Measurements from ENCODE around the gene LRRIQ4.
A peak's percentile ranks its signal among the peaks of the same experiment; 100 is the strongest.

LRRIQ4 gene

DNA sequence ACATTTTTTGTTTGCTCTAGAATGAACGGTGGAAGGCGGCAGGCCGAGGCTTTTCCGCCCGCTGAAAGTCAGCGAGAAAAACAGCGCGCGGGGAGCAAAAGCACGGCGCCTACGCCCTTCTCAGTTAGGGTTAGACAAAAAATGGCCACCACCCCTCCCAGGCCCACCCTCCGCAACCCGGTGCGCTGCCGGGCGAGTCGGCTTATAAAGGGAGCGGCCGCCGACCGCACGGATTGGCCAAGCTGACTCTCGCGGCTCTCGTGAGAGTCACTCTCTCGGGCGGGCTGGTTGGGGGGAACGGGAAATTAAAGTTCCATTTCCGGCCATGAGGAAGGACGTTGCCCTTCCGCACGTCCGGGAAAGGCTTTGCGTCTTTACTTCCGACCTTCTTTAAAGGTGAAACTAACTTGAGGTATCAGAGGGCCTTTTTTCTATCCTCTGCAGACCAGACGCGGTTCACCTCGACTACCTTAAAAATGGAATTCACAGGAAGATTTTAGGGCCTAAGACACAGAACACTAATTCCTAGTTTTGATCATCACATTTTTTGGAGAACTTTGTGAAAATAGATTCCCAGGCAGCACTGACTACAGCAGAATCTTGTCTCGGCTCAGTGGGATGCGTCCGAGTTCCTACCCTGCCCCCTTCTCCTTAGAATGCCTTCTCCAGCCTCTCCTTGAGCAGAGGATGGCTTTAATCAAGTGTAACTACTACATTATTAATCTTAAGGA lies 47.6 kb upstream of the LRRIQ4 start, which contains the start of gene TERC (continued):
- no peak for TF ChIP-seq ZNF280C (tag by site-specific recombination; IDR thresholded peaks at IDR 0.05)
- no peak for TF ChIP-seq ZNF302 (tag by site-specific recombination; IDR thresholded peaks at IDR 0.05; ENCODE audit: low read depth)
- TF ChIP-seq KLF8 (tag by site-specific recombination; IDR thresholded peaks at IDR 0.05), result peak; percentile 59
- TF ChIP-seq ZBTB17 (tag by site-specific recombination; IDR thresholded peaks at IDR 0.05), result peak; percentile 9; the same call in 1 of the 2 replicates
- TF ChIP-seq SETDB1 (IDR thresholded peaks at IDR 0.05; ENCODE audit: insufficient read length, low read length), result no peak

- POLR2A ChIA-PET, result interaction anchor here (0.6 to 1.1 kb wide), 6 partner anchors 42 to 622 kb away, joined by 3 to 4 read pairs (median 4); partner anchors contain the start of genes LRRC34, LRRIQ4 and SKIL
- peak within 1 kb of the TSS; percentile 52 for H3K4me3 ChIP-seq (ENCODE audit: low read depth, low read length)
- CTCF ChIA-PET, result interaction anchor here (0.9 kb wide), 1 partner anchor 9 kb away, joined by 3 read pairs; no protein-coding TSS in a partner anchor
- peak within 1 kb of the TSS; percentile 75 for H3K27ac ChIP-seq (ENCODE audit: extremely low read depth, low read depth, low read length)
- no peaks in the 10 kb centered on the region for H3K4me1 ChIP-seq (ENCODE audit: control insufficient read depth, insufficient read depth, low read length)
- peaks cover 0 to 5% of the 10 kb centered on the region in 2 experiments; a peak in 1 of 3 replicates for H3K36me3 ChIP-seq (ENCODE audit: control insufficient read depth in 2 of 2, insufficient read depth in 1 of 2, low read length in 2 of 2)
- H3K9me3 ChIP-seq (ENCODE audit: control insufficient read depth, insufficient read depth, low read depth, low read length), result no peaks in the 10 kb centered on the region
- TF ChIP-seq ZBTB6 (tag by site-specific recombination; IDR thresholded peaks at IDR 0.05) (peak; percentile 62; the same call in 1 of the 2 replicates), ZFP69B (tag by site-specific recombination; IDR thresholded peaks at IDR 0.05) (0 out of 2 replicates have a peak, but pooled peaks have one; percentile 21), ZNF280C (tag by site-specific recombination; IDR thresholded peaks at IDR 0.05) (no peak), ZSCAN30 (tag by site-specific recombination; IDR thresholded peaks at IDR 0.05) (peak; percentile 41; the same call in 1 of the 2 replicates), ZNF624 (tag by site-specific recombination; IDR thresholded peaks at IDR 0.05) (no peak), OSR2 (tag by site-specific recombination; IDR thresholded peaks at IDR 0.05) (peak; percentile 61), SP3 (tag by site-specific recombination; IDR thresholded peaks at IDR 0.05) (peak; percentile 21; the same call in 1 of the 2 replicates), MYNN (tag by site-specific recombination; IDR thresholded peaks at IDR 0.05; ENCODE audit: borderline replicate concordance) (no peak), ZBTB17 (tag by site-specific recombination; IDR thresholded peaks at IDR 0.05) (peak; percentile 85), ZNF629 (tag by site-specific recombination; IDR thresholded peaks at IDR 0.05) (peak; percentile 50; the same call in 1 of the 2 replicates), ZNF600 (tag by site-specific recombination; IDR thresholded peaks at IDR 0.05) (peak; percentile 82), ZNF23 (tag by site-specific recombination; IDR thresholded peaks at IDR 0.05; ENCODE audit: borderline replicate concordance) (no peak), ZNF501 (tag by site-specific recombination; IDR thresholded peaks at IDR 0.05) (peak; percentile 78), YY1 (tag by site-specific recombination; IDR thresholded peaks at IDR 0.05) (no peak), EGR2 (tag by site-specific recombination; IDR thresholded peaks at IDR 0.05; ENCODE audit: low read depth) (0 out of 2 replicates have a peak, but pooled peaks have one; percentile 25), ZNF202 (tag by site-specific recombination; IDR thresholded peaks at IDR 0.05; ENCODE audit: borderline replicate concordance) (peak; percentile 59; the same call in 1 of the 2 replicates), AEBP2 (tag by site-specific recombination; IDR thresholded peaks at IDR 0.05; ENCODE audit: borderline replicate concordance) (no peak), SP2 (tag by site-specific recombination; IDR thresholded peaks at IDR 0.05) (peak; percentile 36; the same call in 1 of the 2 replicates), SP7 (tag by site-specific recombination; IDR thresholded peaks at IDR 0.05) (peak; percentile 43; the same call in 1 of the 2 replicates)
- TF ChIP-seq, protein P1, sequence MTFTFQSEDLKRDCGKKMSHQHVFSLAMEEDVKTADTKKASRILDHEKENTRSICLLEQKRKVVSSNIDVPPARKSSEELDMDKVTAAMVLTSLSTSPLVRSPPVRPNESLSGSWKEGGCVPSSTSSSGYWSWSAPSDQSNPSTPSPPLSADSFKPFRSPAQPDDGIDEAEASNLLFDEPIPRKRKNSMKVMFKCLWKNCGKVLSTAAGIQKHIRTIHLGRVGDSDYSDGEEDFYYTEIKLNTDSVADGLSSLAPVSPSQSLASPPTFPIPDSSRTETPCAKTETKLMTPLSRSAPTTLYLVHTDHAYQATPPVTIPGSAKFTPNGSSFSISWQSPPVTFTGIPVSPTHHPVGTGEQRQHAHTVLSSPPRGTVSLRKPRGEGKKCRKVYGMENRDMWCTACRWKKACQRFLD (tag by site-specific recombination; IDR thresholded peaks at IDR 0.05), result no peak
Measured at GRCh38 chr3:169769287-169770181, 43.1 kb upstream of the LRRIQ4 start, which contains the start of gene ACTRT3. Gene ACTRT3, minus strand, starts transcription at chr3:169769561. Its CDS starts 41 bp downstream, at chr3:169769520.

Measured in HEK293 (cell line).